Activated CD8-positive, alpha-beta T cell treated with anti-CD3 and anti-CD28 coated beads, Interleukin-2, amount 10 ng/mL, durations not matched to agents 7 days and 5 days (primary cell): ENCODE measurements around the gene PPFIA1. TPM values are rescaled to one million over a fixed set of nuclear protein-coding genes. Genes with fewer than 3 reads are reported as not detected.
"Not testable (repeated sequence)": the region's sequence is repeated elsewhere in the genome, so short reads cannot be mapped to it uniquely, and the experiment has no call there.

Source experiments
- ATAC-seq: fragments of 150-1000 bp; cut with Tn5 transposase; one replicate; pipeline ENCODE4 v1.10.0; 2021; ENCODE audit warnings: moderate library complexity
- CTCF ChIA-PET: fragments of 350-600 bp; sonication (Branson Sonifier 250); formaldehyde crosslinking; loops from one replicate; lab custom pipeline; 2021; ENCODE audit warnings: antibody characterized with exemption; lab: Charles Lee
- POLR2A ChIA-PET: fragments of 350-600 bp; sonication (Branson Sonifier 250); formaldehyde crosslinking; loops from one replicate; lab custom pipeline; 2021; ENCODE audit warnings: antibody characterized with exemption; lab: Charles Lee
- DNase-seq: peaks from one replicate; pipeline ENCODE4 v3.0.0-alpha.2; 2020
- H3K27ac Mint-ChIP-seq: one replicate; pipeline ENCODE4 v1.8.0; 2021; ENCODE audit warnings: mild to moderate bottlenecking, mixed read lengths
- H3K27me3 Mint-ChIP-seq: one replicate; pipeline ENCODE4 v1.8.0; 2021; ENCODE audit warnings: low read depth, mixed read lengths
- H3K36me3 Mint-ChIP-seq: one replicate; pipeline ENCODE4 v1.8.0; 2021; ENCODE audit warnings: low read depth, mixed read lengths
- H3K4me1 Mint-ChIP-seq: one replicate; pipeline ENCODE4 v1.8.0; 2021; ENCODE audit warnings: low read depth, mixed read lengths
- H3K4me3 Mint-ChIP-seq: one replicate; pipeline ENCODE4 v1.8.0; 2021; ENCODE audit warnings: mild to moderate bottlenecking, mixed read lengths
- H3K9me3 Mint-ChIP-seq: one replicate; pipeline ENCODE4 v1.8.0; 2022; ENCODE audit warnings: mixed read lengths; ENCODE audit not compliant: insufficient read depth
- total RNA-seq, 2 experiments: library from RNA; stranded (reverse); gene quantifications; one replicate each; pipeline ENCODE4 v1.2.3, GENCODE V29; 2021

PPFIA1 gene
- total RNA-seq, 2 experiments from 2014 or later, result 25.3 to 25.7 TPM

- CTCF ChIA-PET, result no interaction called here
- POLR2A ChIA-PET, result interaction anchor here (1.1 kb wide), 1 partner anchor 185 kb away, joined by 3 read pairs; no protein-coding TSS in a partner anchor
- Mint-ChIP-seq H3K27ac (no peak overlapping the region), H3K36me3 (peaks cover 11% of the 10 kb centered on the region), H3K27me3 (peaks cover 28% of the 10 kb centered on the region), H3K4me1 (no peaks in the 10 kb centered on the region), H3K4me3 (no peak overlapping the region), H3K9me3 (no peaks in the 10 kb centered on the region)
- no peak for ATAC-seq
- DNase-seq, result no peak
Measured at GRCh38 chr11:70389201-70389600, 118.7 kb downstream of the PPFIA1 start.

GRCh38 chr11:70390882-70391281 lies 120.4 kb downstream of the PPFIA1 start:
- H3K36me3 Mint-ChIP-seq, CTCF ChIA-PET, H3K4me3 Mint-ChIP-seq, H3K27ac Mint-ChIP-seq, H3K9me3 Mint-ChIP-seq, DNase-seq, H3K4me1 Mint-ChIP-seq, POLR2A ChIA-PET, ATAC-seq: not testable (repeated sequence)
- peaks cover 34% of the 10 kb centered on the region for H3K27me3 Mint-ChIP-seq

GRCh38 chr11:70394211-70394950 lies 123.9 kb downstream of the PPFIA1 start:
- Mint-ChIP-seq H3K27me3 (peaks cover 41% of the 10 kb centered on the region), H3K4me1 (peaks cover 16% of the 10 kb centered on the region), H3K36me3 (no peaks in the 10 kb centered on the region), H3K27ac (no peak overlapping the region), H3K4me3 (no peak overlapping the region), H3K9me3 (no peaks in the 10 kb centered on the region)
- ChIA-PET POLR2A (no interaction called here), CTCF (no interaction called here)
- DNase-seq (no peak), ATAC-seq (no peak)

GRCh38 chr11:70397336-70397982 lies 127.0 kb downstream of the PPFIA1 start:
- peaks cover 55% of the 10 kb centered on the region for H3K27me3 Mint-ChIP-seq
- H3K36me3 Mint-ChIP-seq, result no peaks in the 10 kb centered on the region
- no peak overlapping the region for H3K27ac Mint-ChIP-seq
- CTCF ChIA-PET, result no interaction called here
- POLR2A ChIA-PET, result no interaction called here
- no peaks in the 10 kb centered on the region for H3K9me3 Mint-ChIP-seq
- ATAC-seq (no peak), DNase-seq (no peak)
- H3K4me1 Mint-ChIP-seq, result peaks cover 25% of the 10 kb centered on the region
- peak overlapping the region; percentile 60 for H3K4me3 Mint-ChIP-seq

DNA sequence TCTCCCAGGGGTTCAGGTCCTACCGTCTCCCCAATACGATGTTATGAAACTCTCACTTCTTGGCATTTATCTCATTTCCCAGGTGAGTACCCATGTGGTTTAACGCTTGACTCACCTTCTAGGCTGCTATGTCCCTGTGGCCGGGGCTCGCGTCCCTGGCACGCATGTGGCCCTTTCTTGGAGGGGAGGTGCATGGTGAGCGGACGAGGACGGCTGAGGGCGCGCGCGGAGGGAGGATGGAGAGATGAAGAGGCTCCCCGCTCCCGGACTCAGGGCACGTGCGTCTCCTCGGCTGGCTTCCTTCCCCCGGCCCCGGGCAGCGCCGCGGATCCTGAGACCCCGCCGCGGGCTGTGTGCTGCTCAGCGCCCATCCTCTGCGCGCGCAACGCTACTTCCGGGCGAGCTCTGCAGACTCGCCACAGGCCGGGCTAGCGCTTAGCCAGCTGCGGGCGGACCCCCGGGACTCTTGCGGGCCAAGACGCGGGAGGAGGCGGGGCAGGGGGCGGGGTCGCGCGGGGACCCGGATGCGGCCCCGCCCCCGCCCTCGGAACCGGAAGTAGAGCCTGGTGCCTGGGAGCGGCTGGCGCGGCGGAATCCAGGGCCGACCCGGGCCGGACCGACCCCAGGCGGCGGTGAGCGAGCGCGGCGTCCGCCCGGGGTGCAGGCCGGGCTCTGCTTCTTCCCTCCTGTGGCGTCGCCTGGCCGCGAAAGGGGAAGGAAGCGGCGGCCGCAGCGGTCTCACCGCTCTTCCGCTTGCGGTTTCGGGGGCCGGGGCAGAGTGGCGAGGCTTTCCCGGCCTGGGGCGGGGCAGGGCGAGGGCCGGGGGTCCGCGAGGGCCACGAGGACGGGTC lies 127.7 kb downstream of the PPFIA1 start, which contains the start of gene CTTN:
Gene CTTN, plus strand, starts transcription at position 547 of the 851 bp plus-strand sequence. CDS start 8,769 bp downstream, outside the sequence.
- no peaks in the 10 kb centered on the region for H3K36me3 Mint-ChIP-seq
- CTCF ChIA-PET, result no interaction called here
- peaks cover 59% of the 10 kb centered on the region for H3K27me3 Mint-ChIP-seq
- H3K27ac Mint-ChIP-seq, result peak within 1 kb of the TSS; percentile 61
- H3K4me1 Mint-ChIP-seq, result peaks cover 27% of the 10 kb centered on the region
- H3K4me3 Mint-ChIP-seq, result peak within 1 kb of the TSS; percentile 60
- ATAC-seq (peak; percentile 76), DNase-seq (peak; percentile 65)
- no peaks in the 10 kb centered on the region for H3K9me3 Mint-ChIP-seq
- POLR2A ChIA-PET, result interaction anchor here (0.5 kb wide), 1 partner anchor 111 kb away, joined by 3 read pairs; no protein-coding TSS in a partner anchor

- Mint-ChIP-seq H3K27me3 (peaks cover 55% of the 10 kb centered on the region), H3K4me3 (no peak overlapping the region), H3K36me3 (no peaks in the 10 kb centered on the region), H3K9me3 (no peaks in the 10 kb centered on the region), H3K27ac (peak overlapping the region; percentile 61), H3K4me1 (peaks cover 27% of the 10 kb centered on the region)
- CTCF ChIA-PET, result interaction anchor here (0.6 kb wide), 1 partner anchor 52 kb away, joined by 3 read pairs; no protein-coding TSS in a partner anchor
- DNase-seq (peak; percentile 36), ATAC-seq (peak; percentile 17)
- POLR2A ChIA-PET, result interaction anchor here (0.5 to 1.6 kb wide), 2 partner anchors 13 to 112 kb away, joined by 3 read pairs; no protein-coding TSS in a partner anchor
Measured at GRCh38 chr11:70398834-70399680, 128.6 kb downstream of the PPFIA1 start.

DNA sequence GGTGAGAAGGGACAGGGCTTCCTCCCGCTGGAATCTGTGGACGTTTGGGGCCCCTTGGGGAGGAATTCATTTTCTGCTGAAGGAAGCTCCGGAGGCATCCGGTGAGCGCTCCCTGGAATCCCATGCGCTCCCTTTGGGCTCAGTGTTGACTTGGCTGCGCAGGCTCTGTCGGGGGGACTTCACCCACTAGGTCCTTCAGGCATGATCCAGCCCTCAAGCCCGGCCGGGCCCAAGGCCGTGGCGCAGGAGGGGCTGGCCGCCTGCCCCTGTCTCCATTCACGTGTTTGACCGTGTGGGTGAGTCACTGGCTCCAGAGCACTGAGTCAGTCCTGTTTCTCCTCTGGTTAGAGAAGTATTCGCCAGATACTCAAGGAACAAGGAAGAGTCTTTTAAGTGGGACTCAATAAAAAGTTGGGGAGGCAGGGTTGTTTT lies 129.2 kb downstream of the PPFIA1 start:
- ChIA-PET POLR2A (interaction anchor here (1.6 kb wide), 1 partner anchor 12 kb away, joined by 3 read pairs; no protein-coding TSS in a partner anchor), CTCF (interaction anchor here (0.6 kb wide), 1 partner anchor 52 kb away, joined by 3 read pairs; no protein-coding TSS in a partner anchor)
- H3K9me3 Mint-ChIP-seq, result no peaks in the 10 kb centered on the region
- H3K27ac Mint-ChIP-seq, result no peak overlapping the region
- H3K36me3 Mint-ChIP-seq, result no peaks in the 10 kb centered on the region
- peaks cover 27% of the 10 kb centered on the region for H3K4me1 Mint-ChIP-seq
- ATAC-seq (no peak), DNase-seq (no peak)
- H3K4me3 Mint-ChIP-seq, result no peak overlapping the region
- peaks cover 54% of the 10 kb centered on the region for H3K27me3 Mint-ChIP-seq

GRCh38 chr11:70400643-70401042 lies 130.2 kb downstream of the PPFIA1 start:
- no peak overlapping the region for H3K27ac Mint-ChIP-seq
- peaks cover 27% of the 10 kb centered on the region for H3K4me1 Mint-ChIP-seq
- ATAC-seq, result no peak
- H3K27me3 Mint-ChIP-seq, result peaks cover 58% of the 10 kb centered on the region
- no peaks in the 10 kb centered on the region for H3K36me3 Mint-ChIP-seq
- no peaks in the 10 kb centered on the region for H3K9me3 Mint-ChIP-seq
- ChIA-PET CTCF (no interaction called here), POLR2A (interaction anchor here (1.6 kb wide), 1 partner anchor 11 kb away, joined by 3 read pairs; no protein-coding TSS in a partner anchor)
- DNase-seq, result no peak
- H3K4me3 Mint-ChIP-seq, result no peak overlapping the region

DNA sequence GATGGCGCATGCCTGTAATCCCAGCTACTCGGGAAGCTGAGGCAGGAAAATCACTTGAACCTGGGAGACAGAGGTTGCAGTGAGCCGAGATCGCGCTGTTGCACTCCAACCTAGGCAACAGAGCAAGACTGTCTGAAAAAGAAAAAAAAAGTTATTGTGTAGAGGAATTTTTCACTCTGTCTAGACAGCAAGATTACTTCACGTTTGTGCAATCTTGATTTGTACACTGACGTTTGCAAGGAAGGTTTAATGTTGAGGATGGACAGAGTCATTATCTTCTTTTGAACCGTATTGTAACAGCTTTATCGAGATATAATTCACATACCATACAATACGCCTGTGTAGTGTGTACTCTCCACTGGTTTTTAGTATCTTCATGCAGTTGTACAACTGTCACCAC lies 131.5 kb downstream of the PPFIA1 start:
- Mint-ChIP-seq H3K4me1 (peaks cover 27% of the 10 kb centered on the region), H3K9me3 (no peaks in the 10 kb centered on the region), H3K36me3 (no peaks in the 10 kb centered on the region), H3K27me3 (peaks cover 59% of the 10 kb centered on the region), H3K4me3 (no peak overlapping the region), H3K27ac (no peak overlapping the region)
- POLR2A ChIA-PET, result no interaction called here
- ATAC-seq, result no peak
- DNase-seq, result no peak
- CTCF ChIA-PET, result no interaction called here

DNA sequence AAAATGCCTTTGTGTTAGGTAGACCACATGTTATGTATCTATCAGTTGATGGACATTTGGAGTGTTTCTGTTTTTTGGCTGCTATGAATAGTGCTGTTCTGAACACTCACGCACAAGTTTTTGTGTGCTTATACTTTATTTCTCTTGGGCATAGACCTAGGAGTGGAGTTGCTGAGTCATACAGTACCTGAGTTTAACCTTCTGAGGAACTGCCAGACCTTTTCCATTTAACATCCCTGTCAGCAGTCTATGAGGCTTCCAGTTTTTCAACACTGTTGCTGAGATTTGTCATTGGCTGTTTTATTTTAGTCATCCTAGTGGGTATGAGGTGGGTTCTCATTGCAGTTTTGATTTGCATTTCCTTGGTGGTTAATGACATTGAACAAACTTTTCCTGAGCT lies 132.2 kb downstream of the PPFIA1 start:
- DNase-seq (no peak), ATAC-seq (no peak)
- H3K36me3 Mint-ChIP-seq, result no peaks in the 10 kb centered on the region
- POLR2A ChIA-PET, result no interaction called here
- CTCF ChIA-PET, result no interaction called here
- H3K9me3 Mint-ChIP-seq, result no peaks in the 10 kb centered on the region
- no peak overlapping the region for H3K27ac Mint-ChIP-seq
- H3K4me1 Mint-ChIP-seq, result peaks cover 27% of the 10 kb centered on the region
- peaks cover 57% of the 10 kb centered on the region for H3K27me3 Mint-ChIP-seq
- no peak overlapping the region for H3K4me3 Mint-ChIP-seq

GRCh38 chr11:70404244-70404643 lies 133.8 kb downstream of the PPFIA1 start:
- H3K9me3 Mint-ChIP-seq, result no peaks in the 10 kb centered on the region
- no peak overlapping the region for H3K4me3 Mint-ChIP-seq
- peaks cover 54% of the 10 kb centered on the region for H3K27me3 Mint-ChIP-seq
- DNase-seq, result no peak
- peaks cover 31% of the 10 kb centered on the region for H3K4me1 Mint-ChIP-seq
- ChIA-PET CTCF (no interaction called here), POLR2A (no interaction called here)
- no peak for ATAC-seq
- no peaks in the 10 kb centered on the region for H3K36me3 Mint-ChIP-seq
- no peak overlapping the region for H3K27ac Mint-ChIP-seq
